HG02885 (cell line): ENCODE measurements around the gene OTULINL.

Source experiments
- ATAC-seq: cut with Tn5 transposase; IDR thresholded peaks from one replicate; pipeline ENCODE4 v1.9.1; 2021; ENCODE audit warnings: mild to moderate bottlenecking; ENCODE audit not compliant: unreplicated experiment, poor library complexity

The OTULINL gene

GRCh38 chr5:14595891-14596290, 14.3 kb downstream of the OTULINL start:
- ATAC-seq: no peak

GRCh38 chr5:14597080-14597479, 15.5 kb downstream of the OTULINL start:
- no peak for ATAC-seq

DNA sequence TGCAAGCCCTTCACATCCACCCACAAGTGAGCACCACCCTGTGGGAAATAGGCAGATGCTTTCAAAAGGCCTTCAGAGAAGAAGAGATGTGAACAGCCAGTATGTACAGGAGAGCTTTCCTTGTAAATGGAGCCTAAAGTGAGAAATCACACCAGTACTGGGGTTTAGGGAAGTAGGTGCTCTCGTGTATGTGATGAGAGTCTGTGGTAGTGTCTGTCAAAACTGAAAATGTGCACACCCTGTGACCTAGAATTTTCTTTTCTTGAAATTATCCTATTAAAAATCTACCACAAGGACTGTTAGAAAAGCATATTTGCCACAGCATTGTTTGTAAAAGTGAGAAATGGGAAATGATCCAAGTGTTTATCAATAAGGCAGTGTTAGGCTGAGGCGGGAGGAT, 16.6 kb downstream of the OTULINL start:
- no peak for ATAC-seq

DNA sequence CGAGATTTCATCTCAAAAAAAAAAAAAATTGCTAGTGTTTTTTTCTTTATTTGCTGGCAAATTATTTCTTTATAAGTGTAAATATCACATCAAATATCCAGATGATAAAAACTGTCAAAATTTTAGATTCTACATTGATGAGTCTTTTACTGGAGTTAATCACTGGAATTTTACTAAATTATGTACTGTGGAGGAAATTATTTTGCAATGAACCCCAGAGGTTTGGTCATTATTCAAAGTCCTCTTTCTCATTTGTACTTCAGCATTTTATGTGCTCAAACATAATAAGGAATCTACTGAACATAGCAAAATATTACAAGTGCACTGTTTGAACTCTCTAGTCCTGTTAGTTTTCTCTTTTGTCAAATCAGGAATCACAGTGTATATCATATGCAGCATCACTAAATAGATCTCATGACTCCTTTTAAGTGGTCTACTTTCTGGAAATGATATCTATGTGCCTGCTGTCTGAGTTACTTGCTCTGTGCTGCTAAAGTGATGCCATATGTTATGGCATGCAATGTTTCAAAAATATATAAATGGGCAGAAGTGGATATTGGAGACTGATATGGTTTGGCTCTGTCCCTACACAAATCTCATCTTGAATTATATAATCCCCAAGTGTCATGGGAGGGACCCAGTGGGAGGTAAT, 18.0 kb downstream of the OTULINL start:
- ATAC-seq: no peak

DNA sequence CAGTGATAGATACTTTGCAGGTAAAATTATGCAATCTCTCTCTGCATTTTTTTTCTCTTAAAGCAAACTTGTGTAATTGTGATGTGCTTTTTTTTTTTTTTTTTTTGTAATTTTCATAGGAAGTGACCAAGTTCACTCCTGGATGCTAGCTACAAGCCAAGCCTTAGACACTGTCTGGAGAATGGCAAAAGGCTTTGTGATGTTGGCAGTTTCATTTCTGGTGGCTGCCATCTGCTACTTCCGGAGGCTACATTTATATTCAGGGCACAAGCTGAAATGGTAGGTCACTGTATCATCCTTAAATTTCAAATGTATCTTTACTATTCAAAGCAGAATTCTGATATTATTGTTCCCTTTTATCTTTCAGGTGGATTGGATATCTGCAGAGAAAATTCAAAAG, 19.3 kb downstream of the OTULINL start:
- ATAC-seq: no peak

DNA sequence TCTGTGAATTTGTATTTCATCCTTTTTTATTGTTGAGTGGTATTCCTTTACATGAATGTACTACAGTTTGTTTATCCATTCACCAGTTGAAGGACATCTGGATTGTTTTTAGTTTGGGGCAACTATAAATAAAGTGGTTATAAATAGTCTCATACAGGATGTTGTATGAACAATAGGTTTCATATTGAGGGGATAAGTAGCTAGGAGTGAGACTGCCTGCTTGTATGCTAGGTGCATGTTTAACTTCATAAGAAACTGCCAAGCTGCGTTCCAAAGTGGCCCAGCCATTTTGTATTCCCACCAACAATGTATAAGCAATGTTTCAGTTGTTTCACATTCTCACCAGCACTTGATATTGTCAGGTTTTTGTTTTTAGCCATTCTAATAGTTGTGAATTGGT, 21.5 kb downstream of the OTULINL start:
- ATAC-seq: no peak

GRCh38 chr5:14607104-14607503, 25.5 kb downstream of the OTULINL start:
- ATAC-seq: no peak

DNA sequence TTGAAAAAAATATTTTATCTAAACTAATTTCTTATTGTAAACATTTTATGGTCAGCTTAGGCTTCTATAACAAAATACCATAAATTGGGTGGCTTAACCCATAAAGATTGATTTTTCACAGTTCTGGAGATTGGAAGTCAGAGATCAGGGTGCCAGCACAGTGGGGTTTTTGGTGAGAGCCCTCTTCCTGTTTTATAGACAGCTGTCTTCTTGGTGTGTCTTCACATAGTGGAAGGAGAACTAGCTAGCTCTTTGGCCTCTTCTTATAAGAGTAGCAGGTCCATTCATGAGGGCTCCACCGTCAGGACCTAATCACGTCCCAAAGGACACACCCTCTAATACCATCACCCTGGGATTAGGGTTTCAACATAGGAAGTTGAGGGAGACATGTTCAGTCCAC, 26.6 kb downstream of the OTULINL start:
- no peak for ATAC-seq

DNA sequence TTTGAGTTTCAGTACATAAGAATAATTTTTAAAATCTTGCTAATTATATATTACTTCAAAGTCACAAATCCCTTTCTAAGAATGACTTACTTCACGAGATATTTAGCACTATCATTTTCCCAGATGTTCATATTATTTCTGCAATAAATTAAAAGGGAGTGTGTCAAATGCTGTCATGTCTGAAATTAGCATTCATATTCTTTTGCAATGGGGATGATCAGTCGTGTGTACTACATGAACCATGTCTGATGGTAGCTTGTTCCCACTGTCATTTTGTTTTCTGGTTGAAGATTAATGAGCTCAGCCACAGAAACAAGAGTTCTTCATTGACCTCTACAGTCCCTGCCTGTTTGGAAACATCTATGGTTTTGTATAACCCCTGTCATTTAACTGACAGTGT, 30.1 kb downstream of the OTULINL start:
- no peak for ATAC-seq

GRCh38 chr5:14614490-14614889, 32.9 kb downstream of the OTULINL start:
- ATAC-seq: no peak

- no peak for ATAC-seq
Measured at GRCh38 chr5:14615365-14615764, 33.8 kb downstream of the OTULINL start.

DNA sequence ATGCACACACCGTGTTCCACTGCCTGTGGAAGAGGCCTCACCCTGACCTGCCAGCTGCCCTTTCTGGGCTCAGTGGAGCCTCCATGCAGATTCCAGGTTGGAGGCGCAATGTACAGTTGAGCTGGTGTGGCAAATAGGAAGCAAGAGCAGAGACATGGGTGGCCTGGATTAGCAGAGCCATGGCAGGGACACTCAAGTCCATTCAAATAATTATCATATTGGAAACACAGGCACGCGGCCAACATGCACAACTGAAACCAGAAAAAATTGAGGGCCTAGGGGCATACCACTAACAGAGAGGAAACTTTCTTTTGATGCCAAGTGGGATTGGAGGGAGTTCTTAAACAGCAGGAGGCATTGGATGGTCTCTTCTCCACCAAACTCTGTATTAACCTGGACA, 35.8 kb downstream of the OTULINL start:
- no peak for ATAC-seq

- no peak for ATAC-seq
Measured at GRCh38 chr5:14627270-14627669, 45.7 kb downstream of the OTULINL start.

GRCh38 chr5:14628346-14628745, 46.8 kb downstream of the OTULINL start:
- ATAC-seq: peak; percentile 59

DNA sequence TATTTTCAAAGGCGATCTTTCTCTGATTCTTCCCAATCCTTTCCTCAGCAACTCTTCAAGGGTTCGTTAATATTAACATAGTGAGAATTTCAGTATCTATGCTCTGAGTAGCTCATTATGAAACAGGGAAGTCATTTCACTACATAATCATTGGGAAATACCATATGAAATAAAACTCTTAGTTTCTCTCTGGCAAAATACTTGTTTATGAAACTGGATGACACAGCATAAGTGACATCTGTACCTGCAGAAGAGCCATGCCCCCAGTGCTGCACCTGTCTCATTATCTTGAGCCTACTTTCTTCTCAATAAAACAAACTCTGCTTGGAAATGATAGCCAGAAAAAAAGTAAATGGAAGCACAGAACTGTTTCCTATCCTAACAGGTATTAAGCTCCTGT, 49.1 kb downstream of the OTULINL start:
- ATAC-seq: no peak

DNA sequence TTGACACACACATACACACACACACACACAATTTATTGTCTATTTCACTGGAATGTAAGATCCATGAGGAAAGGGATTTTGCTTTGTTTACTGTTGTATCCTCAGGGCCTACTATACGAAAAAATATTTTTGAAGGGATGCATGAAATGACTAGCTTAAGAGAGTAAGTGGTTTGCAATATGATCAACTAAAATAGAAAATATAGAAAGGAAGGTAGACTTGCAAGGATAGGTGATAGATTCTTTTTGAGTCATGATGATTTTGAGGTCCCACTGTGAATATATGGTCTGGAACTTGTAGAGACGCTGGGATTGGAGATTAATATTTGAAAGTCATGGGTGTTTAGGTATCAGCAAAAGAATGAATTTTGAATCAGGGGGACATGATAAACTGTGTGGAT, 54.1 kb downstream of the OTULINL start:
- ATAC-seq: no peak

DNA sequence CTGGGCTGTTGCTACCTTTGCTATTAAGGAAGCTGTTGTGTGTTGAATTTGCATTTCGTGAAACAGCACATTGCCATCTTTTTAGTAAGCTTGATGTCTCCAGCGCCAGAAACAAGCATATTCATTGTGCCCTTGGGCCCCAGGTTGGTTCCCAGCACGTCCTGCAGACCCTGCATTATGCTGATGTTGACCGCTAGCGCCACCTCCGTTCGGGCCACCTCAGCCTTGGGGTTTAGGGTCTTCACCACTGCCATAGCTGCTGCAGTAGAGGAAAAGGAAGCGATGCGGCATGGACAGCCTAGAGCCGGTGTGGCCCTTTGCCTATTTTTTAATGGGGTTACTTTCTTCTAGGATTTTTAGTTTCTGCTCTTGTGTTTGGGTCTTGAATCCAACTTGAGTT, 59.2 kb downstream of the OTULINL start:
- no peak for ATAC-seq

- no peak for ATAC-seq
Measured at GRCh38 chr5:14644623-14645237, 63.1 kb downstream of the OTULINL start.

GRCh38 chr5:14650052-14650451, 68.5 kb downstream of the OTULINL start:
- ATAC-seq: no peak

GRCh38 chr5:14655146-14655741, 73.7 kb downstream of the OTULINL start:
- no peak for ATAC-seq

- no peak for ATAC-seq
Measured at GRCh38 chr5:14656898-14657297, 75.3 kb downstream of the OTULINL start.
